GM23338 (cell line): ENCODE results near the gene VPS8. TPM values are rescaled to one million over a fixed set of nuclear protein-coding genes. Genes with fewer than 3 reads are reported as not detected.

Experiments used
- ATAC-seq: fragments of 200-7000 bp; cut with Tn5 transposase; 3 replicates; pipeline ENCODE4 v1.9.1; 2020
- DNase-seq: peaks from one replicate; pipeline ENCODE4 v3.0.0-alpha.2; 2015; ENCODE audit warnings: low spot score
- H2AFZ ChIP-seq: fragments of 200-600 bp; sonication (generic); 2 replicates; pipeline ENCODE4 v1.8.0; 2016; ENCODE audit warnings: antibody characterized with exemption, mild to moderate bottlenecking, moderate library complexity
- H3F3A ChIP-seq: fragments of 200-600 bp; sonication (generic); replicated peaks from 2 replicates; pipeline ENCODE4 v1.8.0; 2017; ENCODE audit warnings: antibody characterized with exemption, mixed run types, low read depth
- H3K27ac ChIP-seq: fragments of 200-600 bp; sonication (generic); 2 replicates; pipeline ENCODE4 v1.6.1; 2016; ENCODE audit warnings: low read depth
- H3K27me3 ChIP-seq: fragments of 200-600 bp; sonication (generic); 2 replicates; pipeline ENCODE4 v1.8.0; 2016; ENCODE audit warnings: mild to moderate bottlenecking, mixed run types, moderate library complexity; ENCODE audit not compliant: insufficient read depth
- H3K36me3 ChIP-seq: fragments of 200-600 bp; sonication (generic); 2 replicates; pipeline ENCODE4 v1.8.0; 2016; ENCODE audit warnings: mild to moderate bottlenecking; ENCODE audit not compliant: insufficient read depth
- H3K4me1 ChIP-seq: fragments of 200-600 bp; sonication (generic); 2 replicates; pipeline ENCODE4 v1.8.0; 2016; ENCODE audit warnings: mild to moderate bottlenecking, moderate library complexity; ENCODE audit not compliant: insufficient read depth
- H3K4me2 ChIP-seq: fragments of 200-600 bp; sonication (generic); 2 replicates; pipeline ENCODE4 v1.7.1; 2017; ENCODE audit warnings: mixed run types
- H3K4me3 ChIP-seq: fragments of 200-600 bp; sonication (generic); 2 replicates; pipeline ENCODE4 v1.6.1; 2016; ENCODE audit warnings: mixed run types
- H3K79me2 ChIP-seq: fragments of 200-600 bp; sonication (generic); replicated peaks from 2 replicates; pipeline ENCODE4 v1.8.0; 2017; ENCODE audit warnings: mild to moderate bottlenecking; ENCODE audit not compliant: insufficient read depth
- H3K9me2 ChIP-seq: fragments of 200-600 bp; sonication (generic); 2 replicates; pipeline ENCODE4 v1.8.0; 2017; ENCODE audit not compliant: insufficient read depth
- H4K20me1 ChIP-seq: fragments of 200-600 bp; sonication (generic); replicated peaks from 2 replicates; pipeline ENCODE4 v1.8.0; 2017; ENCODE audit warnings: mild to moderate bottlenecking; ENCODE audit not compliant: insufficient read depth
- H3K27ac Mint-ChIP-seq: 2 replicates; pipeline ENCODE4 v1.8.0; 2020; ENCODE audit warnings: inconsistent platforms, mild to moderate bottlenecking, moderate library complexity, mixed read lengths
- H3K27me3 Mint-ChIP-seq: 3 replicates; pipeline ENCODE4 v1.8.0; 2022; ENCODE audit warnings: low read depth, mild to moderate bottlenecking, moderate library complexity, mixed read lengths, inconsistent platforms; ENCODE audit not compliant: insufficient read depth, poor library complexity
- H3K36me3 Mint-ChIP-seq: 3 replicates; pipeline ENCODE4 v1.8.0; 2021; ENCODE audit warnings: low read depth, mild to moderate bottlenecking, inconsistent platforms, moderate library complexity, mixed read lengths
- H3K4me1 Mint-ChIP-seq: 3 replicates; pipeline ENCODE4 v1.8.0; 2020; ENCODE audit warnings: mild to moderate bottlenecking, inconsistent platforms, mixed read lengths
- H3K4me3 Mint-ChIP-seq: 3 replicates; pipeline ENCODE4 v1.8.0; 2021; ENCODE audit warnings: moderate library complexity, mild to moderate bottlenecking, inconsistent platforms, mixed read lengths
- H3K9me3 Mint-ChIP-seq: 3 replicates; pipeline ENCODE4 v1.8.0; 2020; ENCODE audit warnings: moderate library complexity, mild to moderate bottlenecking, inconsistent platforms, mixed read lengths
- CREB1 ChIP-seq: fragments of 250-450 bp; sonication (Bioruptor Pico); IDR thresholded peaks from 2 replicates; pipeline ENCODE4 v1.5.0; 2020; ENCODE audit warnings: low read depth, mild to moderate bottlenecking, moderate library complexity
- EZH2 ChIP-seq: fragments of 200-600 bp; sonication (generic); IDR thresholded peaks from one replicate; pipeline ENCODE4 v1.8.0; 2017; ENCODE audit warnings: antibody characterized with exemption, mild to moderate bottlenecking, low read depth; ENCODE audit not compliant: unreplicated experiment
- EZH2phosphoT487 ChIP-seq: fragments of 200-600 bp; sonication (generic); IDR thresholded peaks from one replicate; pipeline ENCODE4 v1.8.1; 2018; ENCODE audit warnings: antibody characterized with exemption; ENCODE audit not compliant: unreplicated experiment
- JUNB ChIP-seq: IDR thresholded peaks from one replicate; pipeline ENCODE4 v1.6.1; 2016; ENCODE audit warnings: antibody characterized with exemption; ENCODE audit not compliant: unreplicated experiment
- NANOG ChIP-seq: IDR thresholded peaks from 2 replicates; pipeline ENCODE4 v1.6.1; 2016; ENCODE audit warnings: antibody characterized with exemption, borderline replicate concordance
- POLR2AphosphoS5 ChIP-seq: IDR thresholded peaks from 2 replicates; pipeline ENCODE4 v1.6.1; 2016; ENCODE audit warnings: antibody characterized with exemption, low read depth
- STAT1 ChIP-seq: IDR thresholded peaks from one replicate; pipeline ENCODE4 v1.6.1; 2016; ENCODE audit warnings: antibody characterized with exemption; ENCODE audit not compliant: unreplicated experiment
- ZNF114 ChIP-seq: fragments of 250-450 bp; sonication (Bioruptor Pico); IDR thresholded peaks from 2 replicates; pipeline ENCODE4 v1.5.0; 2020; ENCODE audit warnings: mild to moderate bottlenecking, moderate library complexity
- ZNF331 ChIP-seq: fragments of 250-450 bp; sonication (Bioruptor Pico); IDR thresholded peaks from 2 replicates; pipeline ENCODE4 v1.5.0; 2020; ENCODE audit warnings: low read depth, mild to moderate bottlenecking, moderate library complexity
- polyA plus RNA-seq: library from polyadenylated mRNA; unstranded; fragments of >200 nt; fragmentation: Nextera tagmentation; extraction: Ambion mirVana; gene quantifications from 2 replicates; pipeline ENCODE4 v1.2.1, GENCODE V29; 2016
- total RNA-seq: library from RNA; depleted of rRNA; stranded (reverse); fragments of >200 nt; shearing (Covaris generic); gene quantifications from 2 replicates; pipeline ENCODE4 v1.2.3, GENCODE V29; 2014
- TF ChIP-seq, protein P1 (sequence below): fragments of 250-450 bp; sonication (Bioruptor Pico); IDR thresholded peaks from 2 replicates; pipeline ENCODE4 v1.5.0; 2020; ENCODE audit warnings: mild to moderate bottlenecking, moderate library complexity
- TF ChIP-seq, protein P2 (sequence below): IDR thresholded peaks from one replicate; pipeline ENCODE4 v1.6.1; 2018; ENCODE audit warnings: antibody characterized with exemption; ENCODE audit not compliant: unreplicated experiment
- TF ChIP-seq, protein P3 (sequence below): IDR thresholded peaks from 2 replicates; pipeline ENCODE4 v1.6.1; 2016; ENCODE audit warnings: antibody characterized with exemption
- TF ChIP-seq, protein P4 (sequence below), 2 experiments: fragments of 200-600 bp in 1 of 2; sonication (generic) in 1 of 2; conservative IDR thresholded peaks; 2 replicates each; pipeline versions ENCODE4 v1.5.1 to v1.6.1; 2016 to 2017; ENCODE audit warnings: antibody characterized with exemption in 2 of 2, low read depth in 2 of 2, mild to moderate bottlenecking in 2 of 2, moderate library complexity in 1 of 2

VPS8 gene
- total and polyA plus RNA-seq, 2 experiments from 2014 or later: 17.3 to 45.5 TPM

DNA sequence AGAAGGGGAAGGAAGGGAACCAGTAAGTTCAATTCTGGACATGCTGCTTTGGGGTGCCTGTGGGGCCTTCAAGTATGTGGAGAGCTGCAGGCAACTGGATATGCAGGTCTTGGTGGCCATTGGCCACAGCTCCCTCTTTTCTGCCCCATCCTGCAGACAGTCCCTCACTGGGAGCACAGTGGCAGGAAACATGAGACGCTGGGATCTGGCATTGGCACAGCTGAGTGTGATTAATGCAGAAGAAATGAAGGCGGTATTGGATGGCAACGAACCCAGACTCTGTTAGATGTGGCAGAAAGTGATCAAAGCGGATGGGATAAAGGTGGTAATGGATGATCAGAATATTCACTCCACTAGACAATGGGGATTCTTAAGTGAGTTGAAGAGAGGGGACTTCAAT is 23.2 kb upstream of the VPS8 start:
- DNase-seq (no peak), ATAC-seq (no peak)
- Histone ChIP-seq H3K9me2 (0 out of 2 replicates have a peak, but pooled peaks cover 12% of the 10 kb centered on the region), H3K27ac (no peak overlapping the region), H3K4me3 (no peak overlapping the region), H3K27me3 (no peaks in the 10 kb centered on the region), H4K20me1 (no peaks in the 10 kb centered on the region), H3K36me3 (no peaks in the 10 kb centered on the region), H3F3A (no peaks in the 10 kb centered on the region), H3K4me2 (no peak overlapping the region), H3K79me2 (no peaks in the 10 kb centered on the region), H3K4me1 (no peaks in the 10 kb centered on the region; the same call in 1 of the 2 replicates), H2AFZ (no peak overlapping the region)
- H3K4me3 Mint-ChIP-seq: no peak overlapping the region
- H3K27me3 Mint-ChIP-seq: no peaks in the 10 kb centered on the region
- TF ChIP-seq NANOG (no peak), STAT1 (no peak), EZH2 (no peak), EZH2phosphoT487 (no peak), ZNF331 (CRISPR knock-in tag) (no peak), ZNF114 (CRISPR knock-in tag) (no peak), POLR2AphosphoS5 (no peak), JUNB (no peak), CREB1 (no peak)
- TF ChIP-seq, protein P1, sequence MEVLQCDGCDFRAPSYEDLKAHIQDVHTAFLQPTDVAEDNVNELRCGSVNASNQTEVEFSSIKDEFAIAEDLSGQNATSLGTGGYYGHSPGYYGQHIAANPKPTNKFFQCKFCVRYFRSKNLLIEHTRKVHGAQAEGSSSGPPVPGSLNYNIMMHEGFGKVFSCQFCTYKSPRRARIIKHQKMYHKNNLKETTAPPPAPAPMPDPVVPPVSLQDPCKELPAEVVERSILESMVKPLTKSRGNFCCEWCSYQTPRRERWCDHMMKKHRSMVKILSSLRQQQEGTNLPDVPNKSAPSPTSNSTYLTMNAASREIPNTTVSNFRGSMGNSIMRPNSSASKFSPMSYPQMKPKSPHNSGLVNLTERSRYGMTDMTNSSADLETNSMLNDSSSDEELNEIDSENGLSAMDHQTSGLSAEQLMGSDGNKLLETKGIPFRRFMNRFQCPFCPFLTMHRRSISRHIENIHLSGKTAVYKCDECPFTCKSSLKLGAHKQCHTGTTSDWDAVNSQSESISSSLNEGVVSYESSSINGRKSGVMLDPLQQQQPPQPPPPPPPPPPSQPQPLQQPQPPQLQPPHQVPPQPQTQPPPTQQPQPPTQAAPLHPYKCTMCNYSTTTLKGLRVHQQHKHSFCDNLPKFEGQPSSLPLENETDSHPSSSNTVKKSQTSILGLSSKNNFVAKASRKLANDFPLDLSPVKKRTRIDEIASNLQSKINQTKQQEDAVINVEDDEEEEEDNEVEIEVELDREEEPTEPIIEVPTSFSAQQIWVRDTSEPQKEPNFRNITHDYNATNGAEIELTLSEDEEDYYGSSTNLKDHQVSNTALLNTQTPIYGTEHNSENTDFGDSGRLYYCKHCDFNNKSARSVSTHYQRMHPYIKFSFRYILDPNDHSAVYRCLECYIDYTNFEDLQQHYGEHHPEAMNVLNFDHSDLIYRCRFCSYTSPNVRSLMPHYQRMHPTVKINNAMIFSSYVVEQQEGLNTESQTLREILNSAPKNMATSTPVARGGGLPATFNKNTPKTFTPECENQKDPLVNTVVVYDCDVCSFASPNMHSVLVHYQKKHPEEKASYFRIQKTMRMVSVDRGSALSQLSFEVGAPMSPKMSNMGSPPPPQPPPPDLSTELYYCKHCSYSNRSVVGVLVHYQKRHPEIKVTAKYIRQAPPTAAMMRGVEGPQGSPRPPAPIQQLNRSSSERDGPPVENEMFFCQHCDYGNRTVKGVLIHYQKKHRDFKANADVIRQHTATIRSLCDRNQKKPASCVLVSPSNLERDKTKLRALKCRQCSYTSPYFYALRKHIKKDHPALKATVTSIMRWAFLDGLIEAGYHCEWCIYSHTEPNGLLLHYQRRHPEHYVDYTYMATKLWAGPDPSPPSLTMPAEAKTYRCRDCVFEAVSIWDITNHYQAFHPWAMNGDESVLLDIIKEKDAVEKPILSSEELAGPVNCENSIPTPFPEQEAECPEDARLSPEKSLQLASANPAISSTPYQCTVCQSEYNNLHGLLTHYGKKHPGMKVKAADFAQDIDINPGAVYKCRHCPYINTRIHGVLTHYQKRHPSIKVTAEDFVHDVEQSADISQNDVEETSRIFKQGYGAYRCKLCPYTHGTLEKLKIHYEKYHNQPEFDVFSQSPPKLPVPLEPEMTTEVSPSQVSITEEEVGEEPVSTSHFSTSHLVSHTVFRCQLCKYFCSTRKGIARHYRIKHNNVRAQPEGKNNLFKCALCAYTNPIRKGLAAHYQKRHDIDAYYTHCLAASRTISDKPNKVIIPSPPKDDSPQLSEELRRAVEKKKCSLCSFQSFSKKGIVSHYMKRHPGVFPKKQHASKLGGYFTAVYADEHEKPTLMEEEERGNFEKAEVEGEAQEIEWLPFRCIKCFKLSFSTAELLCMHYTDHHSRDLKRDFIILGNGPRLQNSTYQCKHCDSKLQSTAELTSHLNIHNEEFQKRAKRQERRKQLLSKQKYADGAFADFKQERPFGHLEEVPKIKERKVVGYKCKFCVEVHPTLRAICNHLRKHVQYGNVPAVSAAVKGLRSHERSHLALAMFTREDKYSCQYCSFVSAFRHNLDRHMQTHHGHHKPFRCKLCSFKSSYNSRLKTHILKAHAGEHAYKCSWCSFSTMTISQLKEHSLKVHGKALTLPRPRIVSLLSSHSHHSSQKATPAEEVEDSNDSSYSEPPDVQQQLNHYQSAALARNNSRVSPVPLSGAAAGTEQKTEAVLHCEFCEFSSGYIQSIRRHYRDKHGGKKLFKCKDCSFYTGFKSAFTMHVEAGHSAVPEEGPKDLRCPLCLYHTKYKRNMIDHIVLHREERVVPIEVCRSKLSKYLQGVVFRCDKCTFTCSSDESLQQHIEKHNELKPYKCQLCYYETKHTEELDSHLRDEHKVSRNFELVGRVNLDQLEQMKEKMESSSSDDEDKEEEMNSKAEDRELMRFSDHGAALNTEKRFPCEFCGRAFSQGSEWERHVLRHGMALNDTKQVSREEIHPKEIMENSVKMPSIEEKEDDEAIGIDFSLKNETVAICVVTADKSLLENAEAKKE (CRISPR knock-in tag): no peak
- TF ChIP-seq, protein P2, sequence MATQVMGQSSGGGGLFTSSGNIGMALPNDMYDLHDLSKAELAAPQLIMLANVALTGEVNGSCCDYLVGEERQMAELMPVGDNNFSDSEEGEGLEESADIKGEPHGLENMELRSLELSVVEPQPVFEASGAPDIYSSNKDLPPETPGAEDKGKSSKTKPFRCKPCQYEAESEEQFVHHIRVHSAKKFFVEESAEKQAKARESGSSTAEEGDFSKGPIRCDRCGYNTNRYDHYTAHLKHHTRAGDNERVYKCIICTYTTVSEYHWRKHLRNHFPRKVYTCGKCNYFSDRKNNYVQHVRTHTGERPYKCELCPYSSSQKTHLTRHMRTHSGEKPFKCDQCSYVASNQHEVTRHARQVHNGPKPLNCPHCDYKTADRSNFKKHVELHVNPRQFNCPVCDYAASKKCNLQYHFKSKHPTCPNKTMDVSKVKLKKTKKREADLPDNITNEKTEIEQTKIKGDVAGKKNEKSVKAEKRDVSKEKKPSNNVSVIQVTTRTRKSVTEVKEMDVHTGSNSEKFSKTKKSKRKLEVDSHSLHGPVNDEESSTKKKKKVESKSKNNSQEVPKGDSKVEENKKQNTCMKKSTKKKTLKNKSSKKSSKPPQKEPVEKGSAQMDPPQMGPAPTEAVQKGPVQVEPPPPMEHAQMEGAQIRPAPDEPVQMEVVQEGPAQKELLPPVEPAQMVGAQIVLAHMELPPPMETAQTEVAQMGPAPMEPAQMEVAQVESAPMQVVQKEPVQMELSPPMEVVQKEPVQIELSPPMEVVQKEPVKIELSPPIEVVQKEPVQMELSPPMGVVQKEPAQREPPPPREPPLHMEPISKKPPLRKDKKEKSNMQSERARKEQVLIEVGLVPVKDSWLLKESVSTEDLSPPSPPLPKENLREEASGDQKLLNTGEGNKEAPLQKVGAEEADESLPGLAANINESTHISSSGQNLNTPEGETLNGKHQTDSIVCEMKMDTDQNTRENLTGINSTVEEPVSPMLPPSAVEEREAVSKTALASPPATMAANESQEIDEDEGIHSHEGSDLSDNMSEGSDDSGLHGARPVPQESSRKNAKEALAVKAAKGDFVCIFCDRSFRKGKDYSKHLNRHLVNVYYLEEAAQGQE: no peak
- TF ChIP-seq, protein P3, sequence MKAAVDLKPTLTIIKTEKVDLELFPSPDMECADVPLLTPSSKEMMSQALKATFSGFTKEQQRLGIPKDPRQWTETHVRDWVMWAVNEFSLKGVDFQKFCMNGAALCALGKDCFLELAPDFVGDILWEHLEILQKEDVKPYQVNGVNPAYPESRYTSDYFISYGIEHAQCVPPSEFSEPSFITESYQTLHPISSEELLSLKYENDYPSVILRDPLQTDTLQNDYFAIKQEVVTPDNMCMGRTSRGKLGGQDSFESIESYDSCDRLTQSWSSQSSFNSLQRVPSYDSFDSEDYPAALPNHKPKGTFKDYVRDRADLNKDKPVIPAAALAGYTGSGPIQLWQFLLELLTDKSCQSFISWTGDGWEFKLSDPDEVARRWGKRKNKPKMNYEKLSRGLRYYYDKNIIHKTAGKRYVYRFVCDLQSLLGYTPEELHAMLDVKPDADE: no peak
- TF ChIP-seq, protein P4, sequence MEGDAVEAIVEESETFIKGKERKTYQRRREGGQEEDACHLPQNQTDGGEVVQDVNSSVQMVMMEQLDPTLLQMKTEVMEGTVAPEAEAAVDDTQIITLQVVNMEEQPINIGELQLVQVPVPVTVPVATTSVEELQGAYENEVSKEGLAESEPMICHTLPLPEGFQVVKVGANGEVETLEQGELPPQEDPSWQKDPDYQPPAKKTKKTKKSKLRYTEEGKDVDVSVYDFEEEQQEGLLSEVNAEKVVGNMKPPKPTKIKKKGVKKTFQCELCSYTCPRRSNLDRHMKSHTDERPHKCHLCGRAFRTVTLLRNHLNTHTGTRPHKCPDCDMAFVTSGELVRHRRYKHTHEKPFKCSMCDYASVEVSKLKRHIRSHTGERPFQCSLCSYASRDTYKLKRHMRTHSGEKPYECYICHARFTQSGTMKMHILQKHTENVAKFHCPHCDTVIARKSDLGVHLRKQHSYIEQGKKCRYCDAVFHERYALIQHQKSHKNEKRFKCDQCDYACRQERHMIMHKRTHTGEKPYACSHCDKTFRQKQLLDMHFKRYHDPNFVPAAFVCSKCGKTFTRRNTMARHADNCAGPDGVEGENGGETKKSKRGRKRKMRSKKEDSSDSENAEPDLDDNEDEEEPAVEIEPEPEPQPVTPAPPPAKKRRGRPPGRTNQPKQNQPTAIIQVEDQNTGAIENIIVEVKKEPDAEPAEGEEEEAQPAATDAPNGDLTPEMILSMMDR (conservative IDR thresholded peaks at IDR 0.05; ENCODE audit: low read depth in 2 of 2): no peak
- no peaks in the 10 kb centered on the region for H3K9me3 Mint-ChIP-seq
- H3K27ac Mint-ChIP-seq: no peak overlapping the region
- no peaks in the 10 kb centered on the region for H3K36me3 Mint-ChIP-seq
- peaks cover 26% of the 10 kb centered on the region for H3K4me1 Mint-ChIP-seq
